HG03280 (cell line): Measurements from ENCODE around the gene NPEPPS.
"Not testable (repeated sequence)": the region's sequence is repeated elsewhere in the genome, so short reads cannot be mapped to it uniquely, and the experiment has no call there.

Source experiments
- ATAC-seq: cut with Tn5 transposase; IDR thresholded peaks from one replicate; pipeline ENCODE4 v1.9.1; 2021; ENCODE audit warnings: mild to moderate bottlenecking, moderate library complexity; ENCODE audit not compliant: unreplicated experiment

Gene NPEPPS

DNA sequence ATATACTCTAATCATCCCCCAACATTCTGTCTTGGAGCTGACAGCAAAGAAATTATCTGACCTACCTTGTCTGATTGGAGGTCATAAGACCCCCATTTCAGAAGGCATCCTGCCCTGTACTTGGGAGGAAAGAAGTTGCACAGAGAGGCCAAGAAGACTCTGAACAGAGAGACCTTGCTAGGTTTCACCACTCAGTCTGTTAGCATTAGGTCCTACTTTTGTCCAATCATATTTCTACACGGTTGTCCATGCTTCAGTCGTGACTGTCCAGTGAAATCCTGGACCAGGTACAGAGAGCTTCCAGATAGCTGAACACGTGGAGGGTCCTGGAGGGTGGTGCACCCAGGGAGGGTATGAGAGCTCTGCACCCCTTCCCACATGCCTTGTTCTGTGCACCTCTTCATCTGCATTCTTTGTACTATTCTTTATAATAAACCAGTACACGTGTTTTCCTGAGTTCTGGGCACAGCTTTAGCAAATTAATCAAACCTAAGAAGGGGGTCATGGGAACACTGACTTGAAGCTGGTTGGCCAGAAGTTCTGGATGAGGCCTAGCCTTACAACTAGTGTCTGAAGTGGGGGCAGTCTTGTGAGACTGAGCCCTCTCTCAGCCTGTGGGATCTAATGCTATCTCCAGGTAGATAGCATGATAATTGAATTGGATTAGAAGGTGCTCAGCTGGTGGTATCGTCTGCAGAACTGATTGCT lies 30.9 kb downstream of the NPEPPS start:
- ATAC-seq, result not testable (repeated sequence)

GRCh38 chr17:47562406-47562705 lies 31.4 kb downstream of the NPEPPS start:
- not testable (repeated sequence) for ATAC-seq

- not testable (repeated sequence) for ATAC-seq
Observed at GRCh38 chr17:47567261-47567660, 36.4 kb downstream of the NPEPPS start.

DNA sequence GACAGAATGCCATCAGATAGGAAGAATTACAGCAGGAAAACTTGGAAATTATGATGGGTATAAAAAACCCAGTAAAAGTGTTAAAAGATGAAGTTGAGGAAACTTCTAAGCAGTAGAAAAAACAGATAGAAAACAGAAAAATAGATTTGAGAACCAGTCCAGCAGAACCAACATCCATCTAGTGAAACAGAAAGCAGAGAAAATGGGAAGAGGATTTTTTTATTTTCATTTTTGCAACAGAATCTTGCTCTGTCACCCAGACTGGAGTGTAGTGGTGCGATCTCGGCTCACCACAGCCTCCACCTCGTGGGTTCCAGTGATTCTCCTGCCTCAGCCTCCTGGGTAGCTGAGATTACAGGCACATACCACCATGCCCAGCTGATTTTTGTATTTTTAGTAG lies 41.7 kb downstream of the NPEPPS start:
- not testable (repeated sequence) for ATAC-seq

DNA sequence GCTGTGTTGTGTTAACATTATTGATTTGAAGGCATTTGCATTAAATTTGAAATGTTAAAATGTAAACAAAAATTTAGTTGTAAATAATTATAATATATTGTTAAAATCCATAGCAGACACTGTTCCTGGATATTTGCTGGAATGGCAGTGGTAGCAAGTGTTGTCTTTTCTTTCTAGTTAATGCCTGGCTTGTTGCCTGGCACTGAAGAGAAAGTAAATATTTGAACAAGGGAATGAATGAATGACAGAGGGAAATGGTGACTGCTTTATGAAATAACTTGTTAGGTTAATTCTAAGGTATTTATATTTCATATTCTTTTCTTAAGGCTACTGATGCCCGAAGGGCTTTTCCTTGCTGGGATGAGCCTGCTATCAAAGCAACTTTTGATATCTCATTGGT lies 51.5 kb downstream of the NPEPPS start:
- ATAC-seq, result not testable (repeated sequence)

GRCh38 chr17:47586378-47587055 lies 55.6 kb downstream of the NPEPPS start:
- not testable (repeated sequence) for ATAC-seq

DNA sequence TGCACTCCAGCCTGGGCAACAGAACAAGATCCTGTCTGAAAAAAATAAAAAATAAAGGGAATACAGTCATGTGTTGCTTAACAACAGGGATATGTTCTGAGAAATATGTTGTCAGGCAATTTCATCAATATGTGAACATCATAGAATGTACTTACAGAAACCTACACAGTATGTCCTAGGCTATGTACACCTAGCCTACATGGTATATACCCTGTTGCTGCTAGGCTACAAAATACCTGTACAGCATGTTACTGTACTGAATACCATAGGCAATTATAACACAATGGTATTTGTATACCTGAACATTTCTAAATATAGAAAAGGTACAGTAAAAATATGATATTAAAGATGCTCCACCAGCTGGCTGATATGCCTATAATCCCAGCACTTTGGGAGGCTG lies 62.6 kb downstream of the NPEPPS start:
- ATAC-seq, result not testable (repeated sequence)

GRCh38 chr17:47603830-47604597 lies 73.1 kb downstream of the NPEPPS start:
- no peak for ATAC-seq

- no peak for ATAC-seq
Observed at GRCh38 chr17:47604598-47604927, 73.7 kb downstream of the NPEPPS start.

DNA sequence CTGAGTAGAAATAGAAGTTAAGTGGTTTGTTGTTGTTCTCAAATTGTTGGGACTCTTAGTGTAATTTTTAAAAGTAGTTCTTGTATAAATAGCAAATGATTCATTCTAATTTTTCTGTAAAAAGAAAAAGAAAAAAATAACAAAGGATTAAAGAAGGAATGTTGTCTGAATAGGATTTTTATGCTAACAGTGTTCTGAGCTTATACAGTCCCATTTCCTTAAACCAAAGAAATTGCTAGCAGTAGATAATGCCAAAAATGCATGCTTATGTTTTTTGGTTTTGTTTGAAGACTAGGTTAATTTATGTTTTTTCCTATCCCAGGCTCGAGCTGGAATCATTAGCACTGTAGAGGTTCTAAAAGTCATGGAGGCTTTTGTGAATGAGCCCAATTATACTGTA lies 74.1 kb downstream of the NPEPPS start:
- no peak for ATAC-seq

GRCh38 chr17:47607481-47607880 lies 76.6 kb downstream of the NPEPPS start:
- no peak for ATAC-seq

DNA sequence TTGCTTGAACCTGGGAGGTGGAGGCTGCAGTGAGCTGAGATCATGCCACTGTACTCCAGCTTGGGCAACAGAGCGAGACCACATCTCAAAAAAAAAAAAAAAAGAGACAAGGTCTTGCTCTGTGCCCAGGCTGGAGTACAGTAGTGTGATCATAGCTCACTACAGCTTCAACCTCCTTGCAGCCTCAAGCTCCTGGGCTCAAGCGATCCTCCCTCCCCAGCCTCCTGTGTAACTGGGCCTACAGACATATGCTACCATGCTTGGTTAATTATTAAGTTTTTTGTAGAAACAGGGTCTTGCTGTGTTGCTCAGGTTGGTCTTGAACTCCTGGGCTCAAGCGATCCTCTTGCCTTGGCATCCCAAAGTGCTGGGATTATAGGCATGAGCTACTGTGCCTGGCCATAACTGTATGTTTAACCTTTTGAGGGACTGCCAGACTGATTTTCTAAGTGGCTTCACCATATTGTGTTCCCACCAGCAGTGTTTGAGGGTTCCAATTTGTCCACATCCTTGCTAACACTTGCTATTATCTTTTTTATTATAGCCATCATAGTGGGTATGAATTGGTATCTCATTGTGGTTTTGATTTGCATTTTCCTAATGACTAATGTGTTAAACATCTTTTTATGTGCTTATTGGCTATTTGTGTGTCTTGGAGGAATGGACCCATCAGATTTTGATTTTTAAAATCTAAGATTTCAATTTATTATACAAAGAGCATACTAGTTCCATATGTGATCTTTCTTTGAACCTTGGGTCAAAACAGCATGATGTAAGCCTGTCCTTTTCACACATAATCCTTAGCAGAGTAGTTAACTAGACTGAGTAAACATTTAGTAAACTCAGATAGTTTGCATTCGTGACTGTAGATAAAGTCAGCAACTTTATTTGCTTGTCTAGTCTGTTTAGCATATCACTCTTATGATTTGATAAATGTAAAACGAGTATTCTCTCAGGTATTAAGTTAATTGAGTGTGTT lies 80.8 kb downstream of the NPEPPS start:
- no peak for ATAC-seq

DNA sequence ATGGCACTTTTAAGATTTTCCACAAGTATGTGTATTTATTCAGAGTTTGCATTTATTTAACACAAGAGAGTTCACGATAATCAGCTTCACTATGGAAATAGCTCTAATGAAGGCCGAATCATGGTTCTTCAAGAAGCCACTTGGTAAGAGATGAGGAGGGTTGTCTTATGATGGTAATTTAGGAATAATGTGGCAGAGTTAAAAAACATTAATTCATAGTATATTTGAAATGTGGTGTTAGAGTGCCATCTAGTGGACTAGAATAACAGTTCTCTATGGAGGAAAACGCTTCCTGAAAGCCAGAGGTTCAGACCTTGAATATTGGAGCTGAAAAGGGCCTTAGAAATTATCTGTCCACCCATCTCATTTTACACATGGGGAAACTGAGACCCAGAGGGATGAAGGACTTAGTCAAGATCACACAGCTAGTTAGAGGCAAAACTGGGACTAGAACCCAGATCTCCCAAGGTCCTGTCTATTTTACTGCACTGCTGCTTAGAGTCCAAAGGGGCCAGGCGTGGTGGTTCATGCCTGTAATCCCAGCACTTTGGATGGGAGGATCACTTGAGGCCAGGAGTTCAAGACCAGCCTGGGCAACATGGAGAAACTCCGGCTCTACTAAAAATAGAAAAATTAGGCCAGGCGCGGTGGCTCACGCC lies 85.0 kb downstream of the NPEPPS start:
- no peak for ATAC-seq

DNA sequence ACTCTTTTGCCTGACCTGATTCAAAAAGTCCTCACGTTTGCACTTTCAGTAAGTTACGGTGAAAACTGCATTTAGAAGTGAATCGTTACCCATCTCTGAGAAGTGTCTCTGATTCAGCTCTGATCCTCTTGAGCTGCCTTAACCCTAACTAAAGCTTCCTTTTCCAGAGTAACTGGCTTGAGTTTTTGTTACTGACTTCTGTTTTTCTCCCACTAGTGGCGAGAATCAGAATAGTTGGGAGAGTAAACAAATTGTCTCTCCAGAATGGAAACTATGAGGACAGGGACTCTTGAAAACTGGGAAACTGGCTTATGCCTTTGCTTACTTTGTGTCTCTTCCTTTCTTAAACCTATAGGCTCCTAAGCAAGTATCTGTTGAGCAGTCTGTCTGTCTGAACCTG lies 87.5 kb downstream of the NPEPPS start:
- ATAC-seq, result no peak

GRCh38 chr17:47620503-47621245 lies 89.8 kb downstream of the NPEPPS start:
- no peak for ATAC-seq

DNA sequence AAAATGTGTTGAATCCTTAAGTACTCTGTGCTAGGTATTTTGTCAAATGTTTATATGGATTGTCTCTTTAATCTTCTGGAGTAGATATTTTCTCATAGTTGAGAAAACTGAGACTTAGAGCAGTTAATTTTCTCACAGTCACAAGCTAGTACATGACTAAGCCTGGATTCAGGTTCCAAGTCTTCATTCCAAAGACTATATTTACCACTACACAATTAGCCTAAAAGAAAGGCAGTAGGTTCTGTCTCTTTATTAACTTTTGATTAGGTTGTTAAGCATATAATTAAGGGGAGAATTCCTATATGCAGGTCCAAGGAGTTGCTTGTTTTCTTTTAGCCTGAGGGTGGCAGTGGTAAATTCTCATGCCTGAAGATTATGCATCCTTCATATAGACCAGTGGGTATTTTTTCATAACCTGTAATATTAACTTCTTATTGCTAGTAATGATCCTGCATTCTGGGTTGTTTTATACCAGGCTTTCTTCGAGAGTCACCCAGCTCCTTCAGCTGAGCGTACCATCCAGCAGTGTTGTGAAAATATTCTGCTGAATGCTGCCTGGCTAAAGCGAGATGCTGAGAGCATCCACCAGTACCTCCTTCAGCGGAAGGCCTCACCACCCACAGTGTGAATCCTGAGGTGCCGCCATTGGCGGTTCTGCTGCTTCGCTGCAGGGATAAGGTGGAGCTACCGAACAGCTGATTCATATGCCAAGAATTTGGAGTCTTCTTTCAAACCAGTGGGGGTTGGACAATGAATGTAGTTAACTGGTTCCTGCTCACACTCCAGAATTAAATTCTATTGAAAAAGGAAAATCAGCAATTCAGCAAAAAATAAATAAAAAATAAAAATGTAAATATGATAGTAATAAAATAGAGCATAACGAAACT lies 90.6 kb downstream of the NPEPPS start:
- no peak for ATAC-seq

GRCh38 chr17:47622180-47622549 lies 91.3 kb downstream of the NPEPPS start:
- no peak for ATAC-seq

DNA sequence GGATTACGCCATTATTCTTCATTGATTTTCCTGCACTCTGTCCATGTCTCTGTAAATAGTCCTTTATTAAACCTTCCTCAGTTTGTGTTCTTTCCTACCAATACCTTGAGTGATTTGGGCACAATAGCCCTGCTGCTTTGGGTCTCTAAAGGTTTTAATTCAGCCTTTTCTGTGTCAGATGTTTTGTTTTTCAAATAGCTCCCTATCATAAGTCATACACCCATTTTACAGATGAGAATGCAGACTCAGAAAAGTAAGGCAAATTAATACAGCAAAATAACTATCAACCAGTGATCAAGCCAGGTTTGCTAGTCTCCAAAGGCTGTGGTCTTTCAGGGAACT lies 93.8 kb downstream of the NPEPPS start:
- ATAC-seq, result no peak

GRCh38 chr17:47628014-47628566 lies 97.2 kb downstream of the NPEPPS start:
- ATAC-seq, result no peak
